Stomach (tissue), 9 donors: Measurements from ENCODE around the gene IDI1. TPM values are rescaled to one million over a fixed set of nuclear protein-coding genes. Genes with fewer than 3 reads are reported as not detected.

ENCODE experiments used
- DNase-seq, 2 donors: peaks; one replicate each; pipeline versions ENCODE4 v3.0.0 to v3.0.0-alpha.2; 2013 to 2019
- H3K27ac ChIP-seq, 5 donors: fragments of 200-600 bp in 4 of 5; sonication (generic) in 4 of 5; one replicate each; pipeline ENCODE4 v1.5.1; 2013 to 2019; ENCODE audit warnings: mild to moderate bottlenecking in 1 of 5, moderate library complexity in 1 of 5
- H3K27me3 ChIP-seq, 3 donors: fragments of 200-600 bp; sonication (generic); one replicate each; pipeline ENCODE4 v1.5.1; 2017 to 2019; ENCODE audit warnings: mixed run types in 1 of 3
- H3K36me3 ChIP-seq, 4 donors: fragments of 200-600 bp; sonication (generic); 1 replicate in 3 of 4; 2 replicates in 1 of 4; pipeline ENCODE4 v1.5.1; 2016 to 2019
- H3K4me1 ChIP-seq, 4 donors: fragments of 200-600 bp; sonication (generic); one replicate each; pipeline ENCODE4 v1.5.1; 2016 to 2019
- H3K4me3 ChIP-seq, 4 donors: fragments of 200-600 bp; sonication (generic) in 3 of 4; one replicate each; pipeline ENCODE4 v1.5.1; 2016 to 2019; ENCODE audit warnings: mild to moderate bottlenecking in 1 of 4
- H3K9me3 ChIP-seq, 4 donors: fragments of 200-600 bp; sonication (generic); one replicate each; pipeline ENCODE4 v1.5.1; 2016 to 2019
- CTCF ChIP-seq, 7 experiments: fragments of 450-650 bp in 4 of 7; fragments of 200-600 bp in 3 of 7; sonication (generic) in 3 of 7; IDR thresholded peaks; one replicate each; pipeline ENCODE4 v1.5.1; 2016 to 2019; ENCODE audit warnings: antibody characterized with exemption in 7 of 7, control low read depth in 2 of 7, mild to moderate bottlenecking in 1 of 7
- EP300 ChIP-seq: sonication (generic); formaldehyde crosslinking; IDR thresholded peaks from one replicate; pipeline ENCODE4 v1.6.1; 2017; ENCODE audit warnings: antibody characterized with exemption
- POLR2A ChIP-seq, 4 donors: fragments of 450-650 bp; IDR thresholded peaks; one replicate each; pipeline ENCODE4 v1.6.1; 2016; ENCODE audit warnings: antibody characterized with exemption in 4 of 4, control low read depth in 2 of 4, mild to moderate bottlenecking in 1 of 4, moderate library complexity in 1 of 4
- POLR2AphosphoS5 ChIP-seq, 3 donors: sonication (generic); formaldehyde crosslinking; IDR thresholded peaks; one replicate each; pipeline ENCODE4 v1.6.1; 2016; ENCODE audit warnings: antibody characterized with exemption in 3 of 3
- WGBS, 5 donors: extraction: QIAGEN DNeasy Blood & Tissue Kit in 3 of 5; methylation state at CpG; one replicate each; pipeline versions ENCODE4 v1.1.5 to v1.1.7; 2013 to 2018; 5-methylcytosine and 5-hydroxymethylcytosine counted together
- intact Hi-C: fragments of 100-400 bp; cut with DNase I; formaldehyde crosslinking; loops from one replicate; pipeline ENCODE4 v1.15.1; 2023; ENCODE audit warnings: low total_unique reads
- polyA plus RNA-seq, 3 donors: library from polyadenylated mRNA; stranded (reverse); fragments of 200-250 nt; gene quantifications; one replicate each; pipeline ENCODE4 v1.2.3, GENCODE V29; 2013
- total RNA-seq, 5 donors: library from RNA; depleted of rRNA; stranded (reverse); fragments of >200 nt; gene quantifications; one replicate each; pipeline versions ENCODE4 v1.1.0 to v1.2.3, GENCODE V29; 2014 to 2016
- donor health status: healthy with polysubstance abuse.
- donor health status: Bipolar disorder and iron deficiency.
- donor health status: healthy.

IDI1 gene
- total and polyA plus RNA-seq, 8 donors = 18.4 to 79.1 (median 43.2) TPM

DNA sequence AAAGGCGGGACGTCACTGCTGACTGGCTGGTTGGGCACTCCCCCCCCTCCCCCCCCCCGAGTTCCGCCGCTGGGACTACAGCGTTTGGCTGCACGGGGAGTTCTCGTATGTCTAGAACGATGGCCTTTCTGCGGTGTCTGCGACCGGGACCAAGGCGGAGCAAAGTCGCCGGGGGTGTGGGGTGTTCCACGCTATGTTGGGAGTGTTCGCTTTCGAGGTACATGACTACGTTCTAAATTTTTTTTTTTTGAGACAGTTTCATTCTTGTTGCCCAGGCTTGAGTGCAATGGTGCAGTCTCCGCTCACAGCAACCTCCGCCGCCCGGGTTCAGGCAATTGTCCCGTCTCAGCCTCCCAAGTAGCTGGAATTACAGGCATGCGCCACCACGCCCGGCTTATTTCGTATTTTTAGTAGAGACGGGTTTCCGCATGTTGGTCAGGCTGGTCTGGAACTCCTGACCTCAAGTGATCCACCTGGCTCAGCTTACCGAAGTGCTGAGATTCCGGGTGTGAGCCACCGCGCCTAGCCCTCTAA lies 573 bp upstream of the IDI1 start:
- TF ChIP-seq POLR2AphosphoS5 (IDR thresholded peaks at IDR 0.05) = no peak
- no peak for TF ChIP-seq EP300
- TF ChIP-seq POLR2A (IDR thresholded peaks at IDR 0.05) = peak in 1 of 4 donors; percentile 22
- TF ChIP-seq CTCF (IDR thresholded peaks at IDR 0.05) = no peak
- WGBS, 5 donors = 0 to 2% (median 0%) methylated on average over 26 to 34 of the region's 34 CpGs
- Histone ChIP-seq H3K9me3 (no peaks in the 10 kb centered on the region), H3K27ac (peak overlapping the region; percentile 90 to 100 (median 98)), H3K36me3 (peaks cover 0 to 29% (median 26%) of the 10 kb centered on the region in 4 donors), H3K4me3 (peak overlapping the region; percentile 66 to 80 (median 74)), H3K27me3 (no peaks in the 10 kb centered on the region), H3K4me1 (peaks cover 22 to 77% (median 59%) of the 10 kb centered on the region in 4 donors)
- intact Hi-C loops = loop anchor here (10.0 kb wide), 1 partner anchor 55 kb away; no protein-coding TSS in a partner anchor
- peak in 1 of 2 donors; percentile 42 for DNase-seq

DNA sequence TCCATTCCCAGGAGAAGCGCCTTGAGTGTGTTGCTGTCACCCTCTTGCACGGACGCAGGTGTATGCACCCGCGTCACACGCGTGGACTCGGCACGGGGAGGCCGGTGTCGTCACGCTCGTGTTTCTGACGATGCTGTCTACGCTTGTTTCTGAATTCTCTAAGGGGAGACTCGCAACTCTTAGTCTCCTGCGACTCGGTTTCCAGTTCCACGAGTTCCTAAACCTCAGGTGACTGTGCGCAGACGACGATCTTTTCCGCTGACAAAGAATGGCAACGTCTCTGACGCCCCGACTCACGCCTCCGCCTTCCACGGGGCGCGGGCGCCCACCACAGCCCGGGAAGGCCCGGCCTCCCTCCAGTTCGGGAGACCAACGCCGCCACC lies 579 bp downstream of the IDI1 start:
- H3K27ac ChIP-seq = peak overlapping the region; percentile 90 to 100 (median 98)
- 0 to 1% (median 0%) methylated on average over 16 to 37 of the region's 37 CpGs for WGBS, 5 donors
- peak overlapping the region; percentile 66 to 80 (median 74) for H3K4me3 ChIP-seq
- peaks cover 0 to 29% (median 24%) of the 10 kb centered on the region in 4 donors for H3K36me3 ChIP-seq
- TF ChIP-seq POLR2AphosphoS5 (IDR thresholded peaks at IDR 0.05) = peak in 1 of 3 donors; percentile 71
- TF ChIP-seq CTCF (IDR thresholded peaks at IDR 0.05) = no peak
- no peak for TF ChIP-seq EP300
- no peak for TF ChIP-seq POLR2A (IDR thresholded peaks at IDR 0.05)
- H3K27me3 ChIP-seq = no peaks in the 10 kb centered on the region
- peak in 1 of 2 donors; percentile 81 for DNase-seq
- no peaks in the 10 kb centered on the region for H3K9me3 ChIP-seq
- intact Hi-C loops = loop anchor here (10.0 kb wide), 1 partner anchor 54 kb away; no protein-coding TSS in a partner anchor
- peaks cover 17 to 74% (median 51%) of the 10 kb centered on the region in 4 donors for H3K4me1 ChIP-seq

DNA sequence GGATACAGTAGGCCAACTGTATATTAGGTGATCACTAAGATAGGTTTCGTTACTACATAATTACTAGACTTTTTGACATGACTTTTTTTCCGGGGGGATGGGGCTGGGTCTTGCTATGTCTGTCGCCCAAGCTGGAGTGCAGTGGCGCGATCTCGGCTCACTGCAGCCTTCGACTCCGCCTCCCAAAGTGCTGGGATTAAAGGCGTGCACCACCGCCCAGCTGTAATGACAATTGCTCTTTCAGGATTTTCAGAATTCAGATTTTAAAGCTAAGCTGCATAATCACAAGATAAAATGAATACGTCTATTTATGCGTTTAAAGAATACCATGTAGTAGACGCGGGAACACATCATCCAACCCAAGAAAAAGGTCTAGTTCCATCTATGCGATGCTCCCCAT lies 982 bp downstream of the IDI1 start:
- Histone ChIP-seq H3K4me1 (peaks cover 17 to 70% (median 49%) of the 10 kb centered on the region in 4 donors), H3K27ac (peak overlapping the region; percentile 90 to 100 (median 98)), H3K27me3 (no peaks in the 10 kb centered on the region), H3K4me3 (peak overlapping the region; percentile 66 to 80 (median 74)), H3K36me3 (peaks cover 0 to 29% (median 24%) of the 10 kb centered on the region in 4 donors), H3K9me3 (no peaks in the 10 kb centered on the region)
- 1 to 4% (median 3%) methylated on average over 15 of the region's 15 CpGs for WGBS, 5 donors
- TF ChIP-seq EP300 = no peak
- TF ChIP-seq POLR2A (IDR thresholded peaks at IDR 0.05) = no peak
- no peak for TF ChIP-seq POLR2AphosphoS5 (IDR thresholded peaks at IDR 0.05)
- no peak for TF ChIP-seq CTCF (IDR thresholded peaks at IDR 0.05)
- intact Hi-C loops = loop anchor here (10.0 kb wide), 1 partner anchor 53 kb away; no protein-coding TSS in a partner anchor
- DNase-seq = peak in 1 of 2 donors; percentile 60

DNA sequence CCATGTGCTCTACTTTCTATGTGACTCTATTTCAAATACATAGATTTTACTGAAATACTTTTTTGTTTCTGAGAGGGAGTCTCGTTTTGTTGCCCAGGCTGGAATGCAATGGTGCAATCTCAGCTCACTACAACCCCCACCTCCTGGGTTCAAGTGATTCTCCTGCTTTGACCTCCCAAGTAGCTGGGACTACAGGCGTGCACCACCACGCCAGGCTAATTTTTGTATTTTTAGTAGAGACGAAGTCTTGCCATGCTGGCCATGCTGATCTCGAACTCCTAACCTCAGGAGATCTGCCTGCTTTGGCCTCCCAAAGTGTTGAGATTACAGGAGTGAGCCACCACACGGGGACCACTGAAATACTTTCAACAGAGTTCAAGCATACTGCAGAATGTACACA lies 3.5 kb downstream of the IDI1 start:
- no peaks in the 10 kb centered on the region for H3K27me3 ChIP-seq
- TF ChIP-seq POLR2A (IDR thresholded peaks at IDR 0.05) = no peak
- no peak for TF ChIP-seq POLR2AphosphoS5 (IDR thresholded peaks at IDR 0.05)
- TF ChIP-seq EP300 = no peak
- no peak for TF ChIP-seq CTCF (IDR thresholded peaks at IDR 0.05)
- H3K4me1 ChIP-seq = peaks cover 11 to 46% (median 29%) of the 10 kb centered on the region in 4 donors
- no peak overlapping the region for H3K4me3 ChIP-seq
- H3K9me3 ChIP-seq = no peaks in the 10 kb centered on the region
- DNase-seq = no peak
- peak overlapping the region in 3 of 5 donors; percentile 55 to 89 (median 78) for H3K27ac ChIP-seq
- peaks cover 11 to 35% (median 34%) of the 10 kb centered on the region in 4 donors for H3K36me3 ChIP-seq
- WGBS, 5 donors = 62 to 89% (median 75%) methylated on average over 6 of the region's 6 CpGs
- intact Hi-C loops = loop anchor here (10.0 kb wide), 1 partner anchor 51 kb away; no protein-coding TSS in a partner anchor
